GM23338 (cell line): Measurements from ENCODE around the gene BICDL2. TPM values are rescaled to one million over a fixed set of nuclear protein-coding genes. Genes with fewer than 3 reads are reported as not detected.

Source experiments
- ATAC-seq: fragments of 200-7000 bp; cut with Tn5 transposase; 3 replicates; pipeline ENCODE4 v1.9.1; 2020
- DNase-seq: peaks from one replicate; pipeline ENCODE4 v3.0.0-alpha.2; 2015; ENCODE audit warnings: low spot score
- H2AFZ ChIP-seq: fragments of 200-600 bp; sonication (generic); 2 replicates; pipeline ENCODE4 v1.8.0; 2016; ENCODE audit warnings: antibody characterized with exemption, mild to moderate bottlenecking, moderate library complexity
- H3F3A ChIP-seq: fragments of 200-600 bp; sonication (generic); replicated peaks from 2 replicates; pipeline ENCODE4 v1.8.0; 2017; ENCODE audit warnings: antibody characterized with exemption, mixed run types, low read depth
- H3K27ac ChIP-seq: fragments of 200-600 bp; sonication (generic); 2 replicates; pipeline ENCODE4 v1.6.1; 2016; ENCODE audit warnings: low read depth
- H3K27me3 ChIP-seq: fragments of 200-600 bp; sonication (generic); 2 replicates; pipeline ENCODE4 v1.8.0; 2016; ENCODE audit warnings: mild to moderate bottlenecking, mixed run types, moderate library complexity; ENCODE audit not compliant: insufficient read depth
- H3K36me3 ChIP-seq: fragments of 200-600 bp; sonication (generic); 2 replicates; pipeline ENCODE4 v1.8.0; 2016; ENCODE audit warnings: mild to moderate bottlenecking; ENCODE audit not compliant: insufficient read depth
- H3K4me1 ChIP-seq: fragments of 200-600 bp; sonication (generic); 2 replicates; pipeline ENCODE4 v1.8.0; 2016; ENCODE audit warnings: mild to moderate bottlenecking, moderate library complexity; ENCODE audit not compliant: insufficient read depth
- H3K4me2 ChIP-seq: fragments of 200-600 bp; sonication (generic); 2 replicates; pipeline ENCODE4 v1.7.1; 2017; ENCODE audit warnings: mixed run types
- H3K4me3 ChIP-seq: fragments of 200-600 bp; sonication (generic); 2 replicates; pipeline ENCODE4 v1.6.1; 2016; ENCODE audit warnings: mixed run types
- H3K79me2 ChIP-seq: fragments of 200-600 bp; sonication (generic); replicated peaks from 2 replicates; pipeline ENCODE4 v1.8.0; 2017; ENCODE audit warnings: mild to moderate bottlenecking; ENCODE audit not compliant: insufficient read depth
- H3K9me2 ChIP-seq: fragments of 200-600 bp; sonication (generic); 2 replicates; pipeline ENCODE4 v1.8.0; 2017; ENCODE audit not compliant: insufficient read depth
- H4K20me1 ChIP-seq: fragments of 200-600 bp; sonication (generic); replicated peaks from 2 replicates; pipeline ENCODE4 v1.8.0; 2017; ENCODE audit warnings: mild to moderate bottlenecking; ENCODE audit not compliant: insufficient read depth
- H3K27ac Mint-ChIP-seq: 2 replicates; pipeline ENCODE4 v1.8.0; 2020; ENCODE audit warnings: inconsistent platforms, mild to moderate bottlenecking, moderate library complexity, mixed read lengths
- H3K27me3 Mint-ChIP-seq: 3 replicates; pipeline ENCODE4 v1.8.0; 2022; ENCODE audit warnings: low read depth, mild to moderate bottlenecking, moderate library complexity, mixed read lengths, inconsistent platforms; ENCODE audit not compliant: insufficient read depth, poor library complexity
- H3K36me3 Mint-ChIP-seq: 3 replicates; pipeline ENCODE4 v1.8.0; 2021; ENCODE audit warnings: low read depth, mild to moderate bottlenecking, inconsistent platforms, moderate library complexity, mixed read lengths
- H3K4me1 Mint-ChIP-seq: 3 replicates; pipeline ENCODE4 v1.8.0; 2020; ENCODE audit warnings: mild to moderate bottlenecking, inconsistent platforms, mixed read lengths
- H3K4me3 Mint-ChIP-seq: 3 replicates; pipeline ENCODE4 v1.8.0; 2021; ENCODE audit warnings: moderate library complexity, mild to moderate bottlenecking, inconsistent platforms, mixed read lengths
- H3K9me3 Mint-ChIP-seq: 3 replicates; pipeline ENCODE4 v1.8.0; 2020; ENCODE audit warnings: moderate library complexity, mild to moderate bottlenecking, inconsistent platforms, mixed read lengths
- JUNB ChIP-seq: IDR thresholded peaks from one replicate; pipeline ENCODE4 v1.6.1; 2016; ENCODE audit warnings: antibody characterized with exemption; ENCODE audit not compliant: unreplicated experiment
- NANOG ChIP-seq: IDR thresholded peaks from 2 replicates; pipeline ENCODE4 v1.6.1; 2016; ENCODE audit warnings: antibody characterized with exemption, borderline replicate concordance
- POLR2AphosphoS5 ChIP-seq: IDR thresholded peaks from 2 replicates; pipeline ENCODE4 v1.6.1; 2016; ENCODE audit warnings: antibody characterized with exemption, low read depth
- ZNF114 ChIP-seq: fragments of 250-450 bp; sonication (Bioruptor Pico); IDR thresholded peaks from 2 replicates; pipeline ENCODE4 v1.5.0; 2020; ENCODE audit warnings: mild to moderate bottlenecking, moderate library complexity
- ZNF331 ChIP-seq: fragments of 250-450 bp; sonication (Bioruptor Pico); IDR thresholded peaks from 2 replicates; pipeline ENCODE4 v1.5.0; 2020; ENCODE audit warnings: low read depth, mild to moderate bottlenecking, moderate library complexity
- polyA plus RNA-seq: library from polyadenylated mRNA; unstranded; fragments of >200 nt; fragmentation: Nextera tagmentation; extraction: Ambion mirVana; gene quantifications from 2 replicates; pipeline ENCODE4 v1.2.1, GENCODE V29; 2016
- total RNA-seq: library from RNA; depleted of rRNA; stranded (reverse); fragments of >200 nt; shearing (Covaris generic); gene quantifications from 2 replicates; pipeline ENCODE4 v1.2.3, GENCODE V29; 2014
- TF ChIP-seq, protein P1 (sequence below), 2 experiments: fragments of 200-600 bp in 1 of 2; sonication (generic) in 1 of 2; conservative IDR thresholded peaks; 2 replicates each; pipeline versions ENCODE4 v1.5.1 to v1.6.1; 2016 to 2017; ENCODE audit warnings: antibody characterized with exemption in 2 of 2, low read depth in 2 of 2, mild to moderate bottlenecking in 2 of 2, moderate library complexity in 1 of 2
- TF ChIP-seq, protein P2 (sequence below): fragments of 250-450 bp; sonication (Bioruptor Pico); IDR thresholded peaks from 2 replicates; pipeline ENCODE4 v1.5.0; 2020; ENCODE audit warnings: mild to moderate bottlenecking, moderate library complexity

The BICDL2 gene
- total and polyA plus RNA-seq, 2 experiments from 2014 or later = 12.7 to 18.4 TPM

DNA sequence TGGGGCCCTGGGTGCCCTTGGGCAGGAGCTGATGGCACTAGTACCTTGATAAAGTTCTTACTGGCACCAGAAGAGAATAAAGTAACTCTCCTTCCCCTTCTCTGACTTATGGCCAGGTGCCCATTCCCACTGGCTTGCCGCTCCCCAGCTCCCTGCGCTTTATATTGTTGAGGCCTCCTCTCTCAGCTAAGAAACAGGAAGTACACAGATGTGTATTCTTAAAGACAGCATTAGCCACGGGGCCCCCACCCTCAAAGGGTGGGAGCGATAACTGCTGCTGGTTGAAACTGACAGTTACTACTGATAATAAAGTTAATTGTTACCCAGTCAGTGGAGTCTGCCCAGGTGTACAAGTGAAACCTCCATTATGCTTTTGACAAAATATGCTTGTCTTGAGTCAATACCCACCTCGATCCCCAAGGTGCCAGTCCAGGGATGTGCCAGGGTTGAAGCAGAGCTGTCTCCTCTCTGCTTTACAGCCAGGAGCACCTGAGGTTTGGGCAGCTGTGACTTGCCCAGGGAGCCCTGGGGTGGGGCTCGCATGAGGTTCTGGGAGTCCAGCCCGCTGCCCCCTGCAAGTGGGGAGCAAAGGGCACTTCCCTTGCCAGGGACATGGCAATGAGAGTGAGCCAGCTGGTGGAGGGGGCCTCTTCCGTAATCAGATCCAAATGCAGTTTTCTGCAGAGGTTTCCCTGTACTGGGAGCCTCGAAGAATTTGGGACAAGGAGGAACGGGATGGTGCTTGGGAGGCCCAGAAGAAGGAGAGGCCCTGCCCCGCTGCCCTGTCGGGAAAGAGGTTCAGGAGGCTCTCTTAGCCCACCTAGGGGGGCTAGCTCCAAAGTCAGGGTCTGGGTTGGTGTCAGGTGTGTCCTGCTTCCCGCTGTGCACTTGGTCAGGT lies 29.4 kb downstream of the BICDL2 start:
- Histone ChIP-seq H3K36me3 (no peaks in the 10 kb centered on the region), H3K4me2 (peak overlapping the region; percentile 90), H4K20me1 (no peaks in the 10 kb centered on the region), H3K4me1 (peaks cover 63% of the 10 kb centered on the region), H3K27ac (peak overlapping the region; percentile 100), H3K4me3 (peak overlapping the region; percentile 55), H3K79me2 (no peaks in the 10 kb centered on the region; the same call in 1 of the 2 replicates), H3K9me2 (no peaks in the 10 kb centered on the region), H3F3A (peaks cover 37% of the 10 kb centered on the region), H3K27me3 (peaks cover 11% of the 10 kb centered on the region), H2AFZ (no peak overlapping the region)
- peak overlapping the region; percentile 100 for H3K27ac Mint-ChIP-seq
- DNase-seq (peak; percentile 86), ATAC-seq (peak; percentile 3)
- peak overlapping the region; percentile 82 for H3K4me3 Mint-ChIP-seq
- peaks cover 36% of the 10 kb centered on the region for H3K27me3 Mint-ChIP-seq
- TF ChIP-seq JUNB (no peak), ZNF331 (CRISPR knock-in tag) (no peak)
- TF ChIP-seq, protein P1, sequence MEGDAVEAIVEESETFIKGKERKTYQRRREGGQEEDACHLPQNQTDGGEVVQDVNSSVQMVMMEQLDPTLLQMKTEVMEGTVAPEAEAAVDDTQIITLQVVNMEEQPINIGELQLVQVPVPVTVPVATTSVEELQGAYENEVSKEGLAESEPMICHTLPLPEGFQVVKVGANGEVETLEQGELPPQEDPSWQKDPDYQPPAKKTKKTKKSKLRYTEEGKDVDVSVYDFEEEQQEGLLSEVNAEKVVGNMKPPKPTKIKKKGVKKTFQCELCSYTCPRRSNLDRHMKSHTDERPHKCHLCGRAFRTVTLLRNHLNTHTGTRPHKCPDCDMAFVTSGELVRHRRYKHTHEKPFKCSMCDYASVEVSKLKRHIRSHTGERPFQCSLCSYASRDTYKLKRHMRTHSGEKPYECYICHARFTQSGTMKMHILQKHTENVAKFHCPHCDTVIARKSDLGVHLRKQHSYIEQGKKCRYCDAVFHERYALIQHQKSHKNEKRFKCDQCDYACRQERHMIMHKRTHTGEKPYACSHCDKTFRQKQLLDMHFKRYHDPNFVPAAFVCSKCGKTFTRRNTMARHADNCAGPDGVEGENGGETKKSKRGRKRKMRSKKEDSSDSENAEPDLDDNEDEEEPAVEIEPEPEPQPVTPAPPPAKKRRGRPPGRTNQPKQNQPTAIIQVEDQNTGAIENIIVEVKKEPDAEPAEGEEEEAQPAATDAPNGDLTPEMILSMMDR (conservative IDR thresholded peaks at IDR 0.05; ENCODE audit: low read depth in 2 of 2) = peak in 1 of 2 experiments; percentile 24; a peak in 1 of 4 replicates
- peaks cover 13% of the 10 kb centered on the region for H3K36me3 Mint-ChIP-seq
- peaks cover 44% of the 10 kb centered on the region for H3K4me1 Mint-ChIP-seq
- H3K9me3 Mint-ChIP-seq = no peaks in the 10 kb centered on the region

DNA sequence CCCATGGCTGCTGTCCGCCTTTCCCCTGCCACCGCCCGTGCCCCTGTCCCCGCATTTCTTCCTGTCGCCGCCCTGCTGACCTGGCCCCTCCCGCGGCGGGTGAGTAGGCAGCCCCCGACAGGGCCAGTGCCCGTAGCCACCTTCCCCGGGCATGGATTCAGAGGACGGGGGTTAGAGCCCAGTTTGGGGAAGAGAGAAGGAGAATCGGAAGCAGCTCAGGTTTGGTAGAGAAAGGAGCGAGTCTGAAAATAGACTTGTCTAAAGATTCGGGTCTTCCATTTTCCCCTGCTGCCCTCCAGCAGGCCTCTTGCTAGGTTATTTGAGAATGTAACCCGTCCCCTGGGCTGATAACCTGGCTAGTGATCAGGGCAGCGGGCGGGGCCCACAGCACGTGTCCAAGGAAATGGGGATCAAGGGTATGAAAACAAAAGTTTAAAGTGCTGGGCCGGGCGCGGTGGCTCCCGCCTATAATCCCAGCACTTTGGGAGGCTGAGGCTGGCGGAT lies 31.9 kb downstream of the BICDL2 start:
- Histone ChIP-seq H2AFZ (no peak overlapping the region), H3K4me1 (peaks cover 41% of the 10 kb centered on the region), H3K4me2 (peak overlapping the region; percentile 90), H3F3A (peaks cover 28% of the 10 kb centered on the region), H3K4me3 (peak overlapping the region; percentile 74), H3K27ac (peak overlapping the region; percentile 90), H3K36me3 (no peaks in the 10 kb centered on the region), H3K79me2 (no peaks in the 10 kb centered on the region), H3K27me3 (no peaks in the 10 kb centered on the region), H3K9me2 (no peaks in the 10 kb centered on the region), H4K20me1 (no peaks in the 10 kb centered on the region)
- peak overlapping the region; percentile 84 for H3K27ac Mint-ChIP-seq
- H3K9me3 Mint-ChIP-seq = no peaks in the 10 kb centered on the region
- peak; percentile 83 for DNase-seq
- H3K4me3 Mint-ChIP-seq = peak overlapping the region; percentile 82
- TF ChIP-seq NANOG (no peak), POLR2AphosphoS5 (peak; percentile 49; the same call in 1 of the 2 replicates)
- H3K27me3 Mint-ChIP-seq = peaks cover 26% of the 10 kb centered on the region
- ATAC-seq = no peak
- peaks cover 13% of the 10 kb centered on the region for H3K36me3 Mint-ChIP-seq
- H3K4me1 Mint-ChIP-seq = peaks cover 38% of the 10 kb centered on the region

DNA sequence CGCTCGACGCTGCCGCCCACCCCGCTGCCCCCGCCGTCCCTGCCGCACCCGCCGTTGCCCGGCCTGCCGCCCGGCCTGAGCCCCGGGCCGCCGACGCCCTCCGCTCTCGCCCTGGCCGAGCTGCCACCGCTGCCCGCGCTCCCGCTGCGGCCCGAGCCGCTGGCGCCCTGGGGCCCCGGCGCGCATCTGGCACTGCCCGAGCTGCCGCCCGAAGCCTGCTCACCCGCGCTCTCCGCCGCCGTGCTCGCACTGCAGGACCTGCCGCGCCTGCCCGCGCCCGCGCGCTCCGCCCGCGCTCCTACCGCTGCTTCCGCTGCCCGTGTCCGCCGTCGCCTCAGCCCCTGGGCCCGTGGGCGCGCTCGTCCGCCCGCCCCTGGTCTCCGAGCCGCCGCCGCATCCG lies 32.4 kb downstream of the BICDL2 start:
- no peaks in the 10 kb centered on the region for H3K9me2 ChIP-seq
- H3K9me3 Mint-ChIP-seq = no peaks in the 10 kb centered on the region
- ATAC-seq (no peak), DNase-seq (no peak)
- H3K4me1 ChIP-seq = peaks cover 37% of the 10 kb centered on the region
- H3K27me3 ChIP-seq = no peaks in the 10 kb centered on the region
- H3K4me2 ChIP-seq = no peak overlapping the region
- no peaks in the 10 kb centered on the region for H3K79me2 ChIP-seq
- peak overlapping the region; percentile 82; the same call in 2 of the 3 replicates for H3K4me3 Mint-ChIP-seq
- no peak overlapping the region for H2AFZ ChIP-seq
- peaks cover 13% of the 10 kb centered on the region for H3K36me3 Mint-ChIP-seq
- H3K27ac Mint-ChIP-seq = no peak overlapping the region
- H3K27ac ChIP-seq = no peak overlapping the region
- H3K4me3 ChIP-seq = no peak overlapping the region
- no peaks in the 10 kb centered on the region for H4K20me1 ChIP-seq
- peaks cover 22% of the 10 kb centered on the region for H3K27me3 Mint-ChIP-seq
- H3K4me1 Mint-ChIP-seq = peaks cover 35% of the 10 kb centered on the region
- no peaks in the 10 kb centered on the region for H3K36me3 ChIP-seq
- peaks cover 25% of the 10 kb centered on the region for H3F3A ChIP-seq
- no peak for TF ChIP-seq ZNF114 (CRISPR knock-in tag)
- TF ChIP-seq, protein P2, sequence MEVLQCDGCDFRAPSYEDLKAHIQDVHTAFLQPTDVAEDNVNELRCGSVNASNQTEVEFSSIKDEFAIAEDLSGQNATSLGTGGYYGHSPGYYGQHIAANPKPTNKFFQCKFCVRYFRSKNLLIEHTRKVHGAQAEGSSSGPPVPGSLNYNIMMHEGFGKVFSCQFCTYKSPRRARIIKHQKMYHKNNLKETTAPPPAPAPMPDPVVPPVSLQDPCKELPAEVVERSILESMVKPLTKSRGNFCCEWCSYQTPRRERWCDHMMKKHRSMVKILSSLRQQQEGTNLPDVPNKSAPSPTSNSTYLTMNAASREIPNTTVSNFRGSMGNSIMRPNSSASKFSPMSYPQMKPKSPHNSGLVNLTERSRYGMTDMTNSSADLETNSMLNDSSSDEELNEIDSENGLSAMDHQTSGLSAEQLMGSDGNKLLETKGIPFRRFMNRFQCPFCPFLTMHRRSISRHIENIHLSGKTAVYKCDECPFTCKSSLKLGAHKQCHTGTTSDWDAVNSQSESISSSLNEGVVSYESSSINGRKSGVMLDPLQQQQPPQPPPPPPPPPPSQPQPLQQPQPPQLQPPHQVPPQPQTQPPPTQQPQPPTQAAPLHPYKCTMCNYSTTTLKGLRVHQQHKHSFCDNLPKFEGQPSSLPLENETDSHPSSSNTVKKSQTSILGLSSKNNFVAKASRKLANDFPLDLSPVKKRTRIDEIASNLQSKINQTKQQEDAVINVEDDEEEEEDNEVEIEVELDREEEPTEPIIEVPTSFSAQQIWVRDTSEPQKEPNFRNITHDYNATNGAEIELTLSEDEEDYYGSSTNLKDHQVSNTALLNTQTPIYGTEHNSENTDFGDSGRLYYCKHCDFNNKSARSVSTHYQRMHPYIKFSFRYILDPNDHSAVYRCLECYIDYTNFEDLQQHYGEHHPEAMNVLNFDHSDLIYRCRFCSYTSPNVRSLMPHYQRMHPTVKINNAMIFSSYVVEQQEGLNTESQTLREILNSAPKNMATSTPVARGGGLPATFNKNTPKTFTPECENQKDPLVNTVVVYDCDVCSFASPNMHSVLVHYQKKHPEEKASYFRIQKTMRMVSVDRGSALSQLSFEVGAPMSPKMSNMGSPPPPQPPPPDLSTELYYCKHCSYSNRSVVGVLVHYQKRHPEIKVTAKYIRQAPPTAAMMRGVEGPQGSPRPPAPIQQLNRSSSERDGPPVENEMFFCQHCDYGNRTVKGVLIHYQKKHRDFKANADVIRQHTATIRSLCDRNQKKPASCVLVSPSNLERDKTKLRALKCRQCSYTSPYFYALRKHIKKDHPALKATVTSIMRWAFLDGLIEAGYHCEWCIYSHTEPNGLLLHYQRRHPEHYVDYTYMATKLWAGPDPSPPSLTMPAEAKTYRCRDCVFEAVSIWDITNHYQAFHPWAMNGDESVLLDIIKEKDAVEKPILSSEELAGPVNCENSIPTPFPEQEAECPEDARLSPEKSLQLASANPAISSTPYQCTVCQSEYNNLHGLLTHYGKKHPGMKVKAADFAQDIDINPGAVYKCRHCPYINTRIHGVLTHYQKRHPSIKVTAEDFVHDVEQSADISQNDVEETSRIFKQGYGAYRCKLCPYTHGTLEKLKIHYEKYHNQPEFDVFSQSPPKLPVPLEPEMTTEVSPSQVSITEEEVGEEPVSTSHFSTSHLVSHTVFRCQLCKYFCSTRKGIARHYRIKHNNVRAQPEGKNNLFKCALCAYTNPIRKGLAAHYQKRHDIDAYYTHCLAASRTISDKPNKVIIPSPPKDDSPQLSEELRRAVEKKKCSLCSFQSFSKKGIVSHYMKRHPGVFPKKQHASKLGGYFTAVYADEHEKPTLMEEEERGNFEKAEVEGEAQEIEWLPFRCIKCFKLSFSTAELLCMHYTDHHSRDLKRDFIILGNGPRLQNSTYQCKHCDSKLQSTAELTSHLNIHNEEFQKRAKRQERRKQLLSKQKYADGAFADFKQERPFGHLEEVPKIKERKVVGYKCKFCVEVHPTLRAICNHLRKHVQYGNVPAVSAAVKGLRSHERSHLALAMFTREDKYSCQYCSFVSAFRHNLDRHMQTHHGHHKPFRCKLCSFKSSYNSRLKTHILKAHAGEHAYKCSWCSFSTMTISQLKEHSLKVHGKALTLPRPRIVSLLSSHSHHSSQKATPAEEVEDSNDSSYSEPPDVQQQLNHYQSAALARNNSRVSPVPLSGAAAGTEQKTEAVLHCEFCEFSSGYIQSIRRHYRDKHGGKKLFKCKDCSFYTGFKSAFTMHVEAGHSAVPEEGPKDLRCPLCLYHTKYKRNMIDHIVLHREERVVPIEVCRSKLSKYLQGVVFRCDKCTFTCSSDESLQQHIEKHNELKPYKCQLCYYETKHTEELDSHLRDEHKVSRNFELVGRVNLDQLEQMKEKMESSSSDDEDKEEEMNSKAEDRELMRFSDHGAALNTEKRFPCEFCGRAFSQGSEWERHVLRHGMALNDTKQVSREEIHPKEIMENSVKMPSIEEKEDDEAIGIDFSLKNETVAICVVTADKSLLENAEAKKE = no peak
